OCI-LY7 (cell line): ENCODE measurements around the gene CYP27C1.

Experiments used
- CTCF ChIP-seq: fragments of 200-600 bp; sonication (generic); conservative IDR thresholded peaks from 2 replicates; pipeline ENCODE4 v1.5.1; 2014; ENCODE audit warnings: mild to moderate bottlenecking, antibody characterized with exemption, low read length, moderate library complexity, mixed read lengths
- EZH2phosphoT487 ChIP-seq: fragments of 200-600 bp; sonication (generic); IDR thresholded peaks from 2 replicates; pipeline ENCODE4 v1.6.1; 2018; ENCODE audit warnings: low read depth, borderline replicate concordance, mild to moderate bottlenecking, mixed run types, antibody characterized with exemption, low read length, moderate library complexity, mixed read lengths

DNA sequence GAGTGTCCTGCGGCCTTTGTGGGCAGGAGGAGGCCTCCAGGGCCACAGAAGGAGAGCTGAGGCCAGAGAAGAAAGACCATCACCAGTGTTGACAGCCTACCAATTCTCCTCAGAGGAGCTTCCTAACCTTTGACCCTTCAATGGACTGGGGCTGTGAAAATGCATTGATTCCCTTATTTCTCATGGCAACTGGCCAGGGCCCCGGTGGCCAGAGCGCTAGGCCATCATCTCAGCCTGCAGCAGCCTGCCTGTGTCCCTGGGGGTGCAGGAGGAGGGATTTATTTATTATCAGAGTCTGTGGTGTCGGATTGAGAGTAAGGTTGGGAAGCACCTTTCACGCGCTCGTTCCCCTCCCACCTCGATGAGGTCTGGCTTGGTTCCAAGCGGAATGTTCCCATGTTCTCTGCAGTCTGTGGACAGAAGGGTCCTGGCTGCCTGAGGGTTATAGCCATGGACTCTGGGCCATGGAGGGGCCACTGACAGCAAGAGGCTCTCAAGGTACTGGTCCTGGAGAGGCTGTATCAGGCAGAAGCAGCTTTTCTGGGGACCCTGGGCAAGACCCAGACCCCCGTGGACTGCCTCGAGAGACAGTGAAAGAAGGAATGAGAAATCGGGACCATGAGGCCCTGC, 53.8 kb downstream of the CYP27C1 start:
- TF ChIP-seq CTCF (no peak), EZH2phosphoT487 (no peak)
